H1 (cell line): Measurements from ENCODE around the gene FGF2. TPM values are rescaled to one million over a fixed set of nuclear protein-coding genes. Genes with fewer than 3 reads are reported as not detected.
A peak's percentile ranks its signal among the peaks of the same experiment; 100 is the strongest.

ENCODE experiments used
- CTCF ChIA-PET: fragments of 300-600 bp; sonication (Branson Sonifier 250); formaldehyde crosslinking; loops from one replicate; lab custom pipeline; 2021; ENCODE audit not compliant: partially characterized antibody; lab: Charles Lee
- POLR2A ChIA-PET: fragments of 300-600 bp; sonication (Branson Sonifier 250); formaldehyde crosslinking; loops from one replicate; lab custom pipeline; 2021; ENCODE audit warnings: inconsistent platforms; ENCODE audit not compliant: partially characterized antibody; lab: Charles Lee
- DNase-seq, 2 experiments: peaks; one replicate each; pipeline versions ENCODE4 v3.0.0 to v3.0.0-alpha.2; 2010 to 2022; ENCODE audit warnings: low spot score in 2 of 2, low read depth in 1 of 2, mixed read lengths in 1 of 2
- FAIRE-seq: peaks from 2 replicates; lab custom pipeline; 2011; peaks lifted over from hg19 to GRCh38; lab: Jason Lieb, UNC
- H2AFZ ChIP-seq: 2 replicates; pipeline ENCODE4 v1.8.1; 2012; ENCODE audit warnings: low read length, inconsistent platforms
- H2AK5ac ChIP-seq: 2 replicates; pipeline ENCODE4 v1.6.1; 2013; ENCODE audit warnings: low read depth, low read length
- H2BK120ac ChIP-seq: replicated peaks from 2 replicates; pipeline ENCODE3; 2013; ENCODE audit warnings: low read depth, low read length, inconsistent platforms
- H2BK12ac ChIP-seq: 2 replicates; pipeline ENCODE4 v1.6.1; 2013; ENCODE audit warnings: low read depth, low read length
- H2BK15ac ChIP-seq: 2 replicates; pipeline ENCODE4 v1.6.1; 2013; ENCODE audit warnings: low read length
- H2BK20ac ChIP-seq: 2 replicates; pipeline ENCODE4 v1.6.1; 2013; ENCODE audit warnings: low read length
- H2BK5ac ChIP-seq: 2 replicates; pipeline ENCODE4 v1.6.1; 2013; ENCODE audit warnings: low read depth, low read length
- H3K14ac ChIP-seq: 2 replicates; pipeline ENCODE4 v1.6.1; 2013; ENCODE audit warnings: inconsistent platforms; ENCODE audit not compliant: insufficient read length
- H3K18ac ChIP-seq: 2 replicates; pipeline ENCODE4 v1.6.1; 2013; ENCODE audit warnings: low read length; ENCODE audit errors: extremely low read depth
- H3K23ac ChIP-seq: 2 replicates; pipeline ENCODE4 v1.6.1; 2013; ENCODE audit warnings: inconsistent platforms; ENCODE audit not compliant: insufficient read length
- H3K23me2 ChIP-seq: 2 replicates; pipeline ENCODE4 v1.6.1; 2013; ENCODE audit warnings: low read depth, low read length
- H3K27ac ChIP-seq: 2 replicates; pipeline ENCODE4 v1.6.1; 2011; ENCODE audit warnings: low read depth, low read length, inconsistent platforms
- H3K27me3 ChIP-seq, 4 experiments: replicated peaks in 1 of 4; 1 replicate in 1 of 4; 2 replicates in 3 of 4; pipeline versions ENCODE4 v1.6.1 to v1.8.1; 2011 to 2013; ENCODE audit warnings: low read length in 3 of 4, mild to moderate bottlenecking in 3 of 4, inconsistent platforms in 2 of 4, mixed read lengths in 2 of 4, moderate library complexity in 1 of 4; ENCODE audit not compliant: control insufficient read depth in 3 of 4, insufficient read depth in 3 of 4; ENCODE audit errors: extremely low read depth in 1 of 4
- H3K36me3 ChIP-seq, 4 experiments: 2 replicates each; pipeline versions ENCODE4 v1.6.1 to v1.8.1; 2011 to 2013; ENCODE audit warnings: mild to moderate bottlenecking in 4 of 4, low read length in 3 of 4, moderate library complexity in 2 of 4, control low read depth in 1 of 4, inconsistent platforms in 1 of 4; ENCODE audit not compliant: insufficient read depth in 4 of 4, control insufficient read depth in 2 of 4
- H3K4ac ChIP-seq: replicated peaks from 2 replicates; pipeline ENCODE3; 2013; ENCODE audit warnings: low read length, low read depth, mixed read lengths, inconsistent platforms; ENCODE audit not compliant: insufficient read length
- H3K4me1 ChIP-seq, 4 experiments: replicated peaks in 1 of 4; 1 replicate in 1 of 4; 2 replicates in 3 of 4; pipeline versions ENCODE4 v1.6.1 to v1.8.1; 2011 to 2013; ENCODE audit warnings: low read length in 3 of 4, inconsistent platforms in 2 of 4, mixed read lengths in 1 of 4; ENCODE audit not compliant: insufficient read depth in 4 of 4, control insufficient read depth in 3 of 4
- H3K4me2 ChIP-seq, 2 experiments: 2 replicates each; pipeline versions ENCODE4 v1.6.1 to v1.8.1; 2011 to 2013; ENCODE audit warnings: low read depth in 2 of 2, low read length in 2 of 2, control low read depth in 1 of 2, inconsistent platforms in 1 of 2, mild to moderate bottlenecking in 1 of 2; ENCODE audit not compliant: insufficient read depth in 1 of 2
- H3K4me3 ChIP-seq, 4 experiments: fragments of 200-600, 300-600 bp in 1 of 4; sonication (generic), shearing (Covaris generic), sonication (Bioruptor Twin) in 1 of 4; 2 replicates each; pipeline versions ENCODE4 v1.5.1 to v1.8.1; 2011 to 2016; ENCODE audit warnings: low read length in 4 of 4, low read depth in 3 of 4, control low read depth in 2 of 4, inconsistent platforms in 2 of 4, mild to moderate bottlenecking in 2 of 4, mixed read lengths in 1 of 4, moderate library complexity in 1 of 4; ENCODE audit not compliant: insufficient read depth in 2 of 4; ENCODE audit errors: extremely low read depth in 1 of 4
- H3K56ac ChIP-seq: replicated peaks from 2 replicates; pipeline ENCODE3; 2013; ENCODE audit warnings: low read depth, mild to moderate bottlenecking, mixed read lengths, low read length, inconsistent platforms; ENCODE audit not compliant: insufficient read length
- H3K79me1 ChIP-seq: 2 replicates; pipeline ENCODE4 v1.6.1; 2013; ENCODE audit warnings: low read depth, low read length, control low read depth
- H3K79me2 ChIP-seq, 2 experiments: 2 replicates each; pipeline versions ENCODE4 v1.6.1 to v1.8.1; 2012 to 2013; ENCODE audit warnings: low read length in 2 of 2, mild to moderate bottlenecking in 2 of 2, inconsistent platforms in 1 of 2; ENCODE audit not compliant: insufficient read depth in 2 of 2, control insufficient read depth in 1 of 2
- H3K9ac ChIP-seq, 4 experiments: replicated peaks in 1 of 4; 1 replicate in 1 of 4; 2 replicates in 3 of 4; pipeline versions ENCODE4 v1.6.1 to v1.8.1; 2011 to 2013; ENCODE audit warnings: low read depth in 3 of 4, low read length in 3 of 4, control low read depth in 2 of 4, mild to moderate bottlenecking in 2 of 4, moderate library complexity in 2 of 4, inconsistent platforms in 1 of 4; ENCODE audit errors: extremely low read depth in 1 of 4
- H3K9me3 ChIP-seq, 2 experiments: 2 replicates each; pipeline versions ENCODE4 v1.6.1 to v1.8.1; 2012 to 2013; ENCODE audit warnings: mild to moderate bottlenecking in 2 of 2, moderate library complexity in 2 of 2, control low read depth in 1 of 2, inconsistent platforms in 1 of 2, low read depth in 1 of 2, low read length in 1 of 2, mixed read lengths in 1 of 2; ENCODE audit not compliant: insufficient read depth in 2 of 2
- H4K20me1 ChIP-seq, 2 experiments: replicated peaks in 1 of 2; 2 replicates each; pipeline versions ENCODE3 to v1.8.1; 2011 to 2013; ENCODE audit warnings: inconsistent platforms in 2 of 2, low read length in 2 of 2, mild to moderate bottlenecking in 1 of 2; ENCODE audit not compliant: insufficient read depth in 2 of 2, control insufficient read depth in 1 of 2
- H4K5ac ChIP-seq: 2 replicates; pipeline ENCODE4 v1.6.1; 2013; ENCODE audit warnings: low read length, low read depth, mixed read lengths, inconsistent platforms; ENCODE audit not compliant: insufficient read length
- H4K8ac ChIP-seq: 2 replicates; pipeline ENCODE4 v1.8.0; 2013; ENCODE audit warnings: mild to moderate bottlenecking, moderate library complexity, low read length, inconsistent platforms; ENCODE audit not compliant: insufficient read depth; ENCODE audit errors: extremely low read depth
- H4K91ac ChIP-seq: replicated peaks from 2 replicates; pipeline ENCODE3; 2013; ENCODE audit warnings: low read length, mixed read lengths, inconsistent platforms; ENCODE audit not compliant: insufficient read length
- EP300 ChIP-seq, 2 experiments: IDR thresholded peaks; 1 replicate in 1 of 2; 2 replicates in 1 of 2; pipeline ENCODE4 v1.6.1; 2011 to 2012; ENCODE audit warnings: low read depth in 2 of 2, low read length in 2 of 2, mild to moderate bottlenecking in 2 of 2, borderline replicate concordance in 1 of 2, inconsistent platforms in 1 of 2, moderate library complexity in 1 of 2
- HDAC2 ChIP-seq, 2 experiments: fragments of 300-600 bp in 1 of 2; sonication (generic) in 1 of 2; IDR thresholded peaks; 2 replicates each; pipeline ENCODE4 v1.6.1; 2011 to 2012; ENCODE audit warnings: low read depth in 2 of 2, low read length in 2 of 2, mild to moderate bottlenecking in 2 of 2, moderate library complexity in 2 of 2, borderline replicate concordance in 1 of 2, inconsistent platforms in 1 of 2
- KDM1A ChIP-seq: fragments of 200-600, 300-600 bp; sonication (generic); IDR thresholded peaks from 2 replicates; pipeline ENCODE4 v1.7.1; 2016; ENCODE audit warnings: mild to moderate bottlenecking, low read length, borderline replicate concordance
- NRF1 ChIP-seq: IDR thresholded peaks from 2 replicates; pipeline ENCODE4 v1.6.1; 2011; ENCODE audit warnings: mild to moderate bottlenecking, low read depth, low read length, improper control_type of control experiment
- POLR2A ChIP-seq, 2 experiments: IDR thresholded peaks; 1 replicate in 1 of 2; 2 replicates in 1 of 2; pipeline ENCODE4 v1.6.1; 2011; ENCODE audit warnings: low read depth in 2 of 2, low read length in 2 of 2, mild to moderate bottlenecking in 2 of 2; ENCODE audit errors: control extremely low read depth in 1 of 2
- POLR2AphosphoS5 ChIP-seq: IDR thresholded peaks from 2 replicates; pipeline ENCODE4 v1.6.1; 2011; ENCODE audit warnings: low read depth, low read length
- SP1 ChIP-seq: IDR thresholded peaks from 2 replicates; pipeline ENCODE4 v1.6.1; 2011; ENCODE audit warnings: low read depth, low read length
- SP4 ChIP-seq: IDR thresholded peaks from 2 replicates; pipeline ENCODE4 v1.6.1; 2012; ENCODE audit warnings: low read length, inconsistent platforms
- TCF12 ChIP-seq: IDR thresholded peaks from 2 replicates; pipeline ENCODE4 v1.6.1; 2011; ENCODE audit warnings: low read depth, mild to moderate bottlenecking, low read length
- WGBS, 2 experiments: shearing (Covaris generic) in 1 of 2; methylation state at CpG; one replicate each; pipeline versions ENCODE4 v1.1.6 to v1.1.7; 2013 to 2015; ENCODE audit warnings: low lambda C conversion rate in 2 of 2, mixed read lengths in 2 of 2, inconsistent platforms in 1 of 2, low coverage in 1 of 2, missing lambda C conversion rate in 1 of 2; ENCODE audit not compliant: insufficient replicate concordance in 2 of 2, insufficient coverage in 1 of 2, insufficient read length in 1 of 2; ENCODE audit errors: extremely low coverage in 1 of 2, missing lambda C conversion rate in 1 of 2; 5-methylcytosine and 5-hydroxymethylcytosine counted together
- polyA plus RNA-seq, 7 experiments: library from polyadenylated mRNA; depleted of rRNA in 3 of 7; stranded (reverse) in 5 of 7; unstranded in 2 of 7; fragments of >200 nt in 5 of 7; fragments of 200-250 nt in 2 of 7; gene quantifications; 1 replicate in 5 of 7; 2 replicates in 1 of 7; 4 replicates in 1 of 7; pipeline versions ENCODE4 v1.2.1 to v1.2.3, GENCODE V29; 2011 to 2013; ENCODE audit warnings: missing spikeins in 2 of 7, mixed read lengths in 2 of 7
- total RNA-seq: library from RNA; stranded (reverse); fragmentation: NEBNext Ultra II Directional; extraction: Animal tissue kit (Norgen Biotek cat#: 25700); gene quantifications from 2 replicates; pipeline ENCODE4 v1.2.1, GENCODE V29; 2021
- TF ChIP-seq, protein P1 (sequence below): IDR thresholded peaks from 2 replicates; pipeline ENCODE4 v1.6.1; 2012; ENCODE audit warnings: low read length, inconsistent platforms

FGF2 gene
- total and polyA plus RNA-seq, 2 of the 8 experiments (the other 6 are each of a cell fraction or from before 2014, with no cell fraction given) = 23.4 to 145 TPM

DNA sequence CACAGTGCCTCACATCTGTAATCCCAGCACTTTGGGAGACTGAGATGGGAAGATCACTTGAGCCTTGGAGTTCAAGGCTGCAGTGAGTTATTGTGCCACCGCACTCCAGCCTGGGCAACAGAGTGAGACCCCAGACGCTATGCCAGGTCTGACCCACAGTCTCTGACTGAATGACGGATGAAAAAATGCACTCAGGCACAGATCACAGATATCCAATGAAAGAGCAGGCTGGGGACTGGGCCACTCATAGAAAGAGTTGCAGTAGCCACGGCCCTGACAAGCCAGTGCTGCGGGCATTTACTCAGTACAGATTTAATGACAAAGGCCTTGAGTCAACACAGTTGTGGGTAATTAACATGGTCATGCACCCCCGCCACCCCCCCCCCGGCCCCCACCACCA is 73.1 kb downstream of the FGF2 start:
- no peak overlapping the region for H3K14ac ChIP-seq
- H3K27me3 ChIP-seq = no peaks in the 10 kb centered on the region
- no peak overlapping the region for H3K4me2 ChIP-seq
- no peak overlapping the region for H2BK15ac ChIP-seq
- ChIA-PET POLR2A (interaction anchor here (0.8 to 1.6 kb wide), 7 partner anchors 9 to 149 kb away, joined by 3 to 7 read pairs (median 4); partner anchors contain the start of gene NUDT6), CTCF (no interaction called here)
- DNase-seq = no peak
- no peak for TF ChIP-seq SP1
- TF ChIP-seq, protein P1, sequence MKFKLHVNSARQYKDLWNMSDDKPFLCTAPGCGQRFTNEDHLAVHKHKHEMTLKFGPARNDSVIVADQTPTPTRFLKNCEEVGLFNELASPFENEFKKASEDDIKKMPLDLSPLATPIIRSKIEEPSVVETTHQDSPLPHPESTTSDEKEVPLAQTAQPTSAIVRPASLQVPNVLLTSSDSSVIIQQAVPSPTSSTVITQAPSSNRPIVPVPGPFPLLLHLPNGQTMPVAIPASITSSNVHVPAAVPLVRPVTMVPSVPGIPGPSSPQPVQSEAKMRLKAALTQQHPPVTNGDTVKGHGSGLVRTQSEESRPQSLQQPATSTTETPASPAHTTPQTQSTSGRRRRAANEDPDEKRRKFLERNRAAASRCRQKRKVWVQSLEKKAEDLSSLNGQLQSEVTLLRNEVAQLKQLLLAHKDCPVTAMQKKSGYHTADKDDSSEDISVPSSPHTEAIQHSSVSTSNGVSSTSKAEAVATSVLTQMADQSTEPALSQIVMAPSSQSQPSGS = peak; percentile 31; the same call in 1 of the 2 replicates
- TF ChIP-seq KDM1A = peak; percentile 81; the same call in 1 of the 2 replicates
- TF ChIP-seq TCF12 = no peak
- TF ChIP-seq NRF1 = no peak
- peak; percentile 29; the same call in 1 of the 2 replicates for TF ChIP-seq SP4
- peak; percentile 46 to 70 for TF ChIP-seq POLR2A (IDR thresholded peaks at IDR 0.05; ENCODE audit: control extremely low read depth in 1 of 2, low read depth in 2 of 2, low read length in 2 of 2)
- peak; percentile 77; the same call in 1 of the 2 replicates for TF ChIP-seq POLR2AphosphoS5
- 0 out of 4 replicates have a peak, but pooled peaks of 1 of the 2 experiments have one; percentile 56 for TF ChIP-seq HDAC2 (IDR thresholded peaks at IDR 0.05; ENCODE audit: borderline replicate concordance in 1 of 2, low read depth in 2 of 2, low read length in 2 of 2)
- no peak for TF ChIP-seq EP300 (IDR thresholded peaks at IDR 0.05; ENCODE audit: borderline replicate concordance in 1 of 2, low read depth in 2 of 2, low read length in 2 of 2)
- WGBS, 2 experiments = 61% methylated on average over 7 of the region's 7 CpGs; no CpG with 5 or more reads in 1 of the 2 experiments
- H3K56ac ChIP-seq = no peak overlapping the region
- FAIRE-seq = no peak
- H3K18ac ChIP-seq = no peak overlapping the region
- H3K23ac ChIP-seq = no peak overlapping the region
- H2AFZ ChIP-seq = no peak overlapping the region
- no peak overlapping the region for H4K91ac ChIP-seq
- H3K4me1 ChIP-seq = peaks cover 0 to 9% (median 4%) of the 10 kb centered on the region in 4 experiments; a peak in 3 of 7 replicates
- peaks cover 0 to 32% (median 7%) of the 10 kb centered on the region in 4 experiments; a peak in 4 of 8 replicates for H3K36me3 ChIP-seq
- H2AK5ac ChIP-seq = no peak overlapping the region
- H3K79me2 ChIP-seq = 0 out of 4 replicates have a peak, but pooled peaks cover 0 to 3% of the 10 kb centered on the region in 2 experiments
- H2BK120ac ChIP-seq = no peak overlapping the region
- no peak overlapping the region for H2BK20ac ChIP-seq
- no peak overlapping the region for H3K9ac ChIP-seq
- peaks cover 2% of the 10 kb centered on the region in 2 experiments for H4K20me1 ChIP-seq
- no peak overlapping the region for H3K27ac ChIP-seq
- no peak overlapping the region for H2BK12ac ChIP-seq
- H3K79me1 ChIP-seq = no peaks in the 10 kb centered on the region
- H3K23me2 ChIP-seq = no peaks in the 10 kb centered on the region
- H3K4me3 ChIP-seq = no peak overlapping the region
- no peak overlapping the region for H3K4ac ChIP-seq
- H3K9me3 ChIP-seq = no peaks in the 10 kb centered on the region
- no peak overlapping the region for H4K8ac ChIP-seq
- H4K5ac ChIP-seq = no peak overlapping the region
- H2BK5ac ChIP-seq = no peak overlapping the region
